K562 (cell line): ENCODE results near the gene SLC17A1. TPM values are rescaled to one million over a fixed set of nuclear protein-coding genes. Genes with fewer than 3 reads are reported as not detected.

Experiments used
- ATAC-seq: fragments of 200-7000 bp; cut with Tn5 transposase; 3 replicates; pipeline ENCODE4 v1.9.1; 2020; ENCODE audit warnings: moderate library complexity
- BruUV-seq: library from RNA; stranded (reverse); fragments of 400-500 nt; replicated peaks from 2 replicates; lab custom pipeline; 2021; lab: Mats Ljungman, UMichigan
- CTCF ChIA-PET: fragments of 300-600 bp; formaldehyde crosslinking; extraction: SDS; loops from one replicate; lab custom pipeline; 2021; ENCODE audit warnings: low intra/inter-chr PET ratio; lab: Yijun Ruan, JAX
- POLR2A ChIA-PET: fragments of 300-600, 350-650 bp; sonication (Branson Sonifier 250); formaldehyde crosslinking; extraction: SDS; loops from one replicate; lab custom pipeline; 2021; ENCODE audit warnings: antibody characterized with exemption, inconsistent platforms; lab: Yijun Ruan, JAX
- DNase-seq, 4 experiments: peaks; one replicate each; pipeline versions ENCODE4 v3.0.0 to v3.0.0-alpha.2; 2011 to 2018; ENCODE audit warnings: low spot score in 3 of 4, mixed read lengths in 3 of 4; ENCODE audit errors: extremely low read depth in 1 of 4
- FAIRE-seq: peaks from 2 replicates; lab custom pipeline; 2011; peaks lifted over from hg19 to GRCh38; lab: Jason Lieb, UNC
- H2AFZ ChIP-seq: 2 replicates; pipeline ENCODE4 v1.6.0; 2011; ENCODE audit warnings: low read depth, low read length, control low read depth, inconsistent platforms
- H3K27ac ChIP-seq: fragments of 200-600 bp; 3 replicates; pipeline ENCODE4 v1.8.0; 2011; ENCODE audit warnings: low read depth, mild to moderate bottlenecking, control low read depth, inconsistent platforms, low read length, moderate library complexity, mixed read lengths; ENCODE audit errors: extremely low read depth
- H3K27me3 ChIP-seq, 2 experiments: fragments of 300-600 bp in 1 of 2; 2 replicates in 1 of 2; 3 replicates in 1 of 2; pipeline versions ENCODE4 v1.6.0 to v1.8.0; 2011; ENCODE audit warnings: inconsistent platforms in 2 of 2, low read length in 2 of 2, mild to moderate bottlenecking in 1 of 2, mixed read lengths in 1 of 2, moderate library complexity in 1 of 2; ENCODE audit not compliant: control insufficient read depth in 2 of 2, insufficient read depth in 2 of 2
- H3K36me3 ChIP-seq: fragments of 300-600 bp; 3 replicates; pipeline ENCODE4 v1.8.0; 2011; ENCODE audit warnings: mild to moderate bottlenecking, low read length, inconsistent platforms; ENCODE audit not compliant: control insufficient read depth, insufficient read depth
- H3K4me1 ChIP-seq, 2 experiments: fragments of 200-600 bp in 1 of 2; replicated peaks in 1 of 2; 2 replicates in 1 of 2; 3 replicates in 1 of 2; pipeline versions ENCODE4 v1.5.1 to v1.8.0; 2011; ENCODE audit warnings: inconsistent platforms in 2 of 2, low read length in 2 of 2, mild to moderate bottlenecking in 1 of 2, mixed read lengths in 1 of 2, moderate library complexity in 1 of 2; ENCODE audit not compliant: control insufficient read depth in 2 of 2, insufficient read depth in 2 of 2
- H3K4me2 ChIP-seq: 2 replicates; pipeline ENCODE4 v1.6.1; 2011; ENCODE audit warnings: low read length, control low read depth, inconsistent platforms, mixed read lengths; ENCODE audit not compliant: insufficient read depth
- H3K4me3 ChIP-seq: fragments of 200-600 bp; sonication (generic), shearing (Covaris generic); 2 replicates; pipeline ENCODE4 v1.5.1; 2016; ENCODE audit warnings: control low read depth, inconsistent platforms
- H3K79me2 ChIP-seq: fragments of 200-600 bp; 3 replicates; pipeline ENCODE4 v1.8.0; 2011; ENCODE audit warnings: low read length, inconsistent platforms; ENCODE audit not compliant: control insufficient read depth, insufficient read depth
- H3K9ac ChIP-seq, 2 experiments: 2 replicates each; pipeline versions ENCODE4 v1.6.0 to v1.6.1; 2011; ENCODE audit warnings: low read depth in 2 of 2, low read length in 2 of 2, control low read depth in 1 of 2, inconsistent platforms in 1 of 2, mild to moderate bottlenecking in 1 of 2, mixed read lengths in 1 of 2; ENCODE audit not compliant: insufficient read depth in 1 of 2
- H3K9me1 ChIP-seq: one replicate; pipeline ENCODE4 v1.6.0; 2011; ENCODE audit warnings: inconsistent platforms, mild to moderate bottlenecking, low read length, moderate library complexity; ENCODE audit not compliant: control insufficient read depth, insufficient read depth
- H3K9me3 ChIP-seq: replicated peaks from 2 replicates; pipeline ENCODE4 v1.5.1; 2011; ENCODE audit warnings: low read depth, low read length, inconsistent platforms; ENCODE audit not compliant: control insufficient read depth, insufficient read depth
- H4K20me1 ChIP-seq: replicated peaks from 2 replicates; pipeline ENCODE4 v1.6.1; 2011; ENCODE audit warnings: low read length, inconsistent platforms, mixed read lengths; ENCODE audit not compliant: control insufficient read depth, insufficient read depth
- WGBS: fragments of 100-300 bp; shearing (Covaris generic); methylation state at CpG from one replicate; pipeline ENCODE4 v1.1.6; 2016; ENCODE audit warnings: low coverage, mixed read lengths; ENCODE audit not compliant: insufficient coverage; ENCODE audit errors: missing lambda C conversion rate; 5-methylcytosine and 5-hydroxymethylcytosine counted together
- in situ Hi-C: fragments of 300-500 bp; cut with MboI; formaldehyde crosslinking; loops from 4 replicates; pipeline ENCODE4 v1.15.0; 2018; ENCODE audit warnings: inconsistent platforms, mixed read lengths
- intact Hi-C: fragments of 100-400 bp; cut with micrococcal nuclease; formaldehyde crosslinking; loops from 2 replicates; pipeline ENCODE4 v1.14.2; 2022
- polyA plus RNA-seq, 8 experiments: library from polyadenylated mRNA; depleted of rRNA in 4 of 8; stranded (reverse) in 5 of 8; unstranded in 3 of 8; fragments of >200 nt; fragmentation: Nextera tagmentation in 2 of 8; fragmentation: Illumina TruSeq in 1 of 8; extraction: Ambion mirVana in 2 of 8; extraction: Trizol in 1 of 8; gene quantifications; 2 replicates each; pipeline versions ENCODE4 v1.2.1 to v1.2.3, GENCODE V29; 2011 to 2014; ENCODE audit warnings: inconsistent platforms in 1 of 8, missing spikeins in 1 of 8
- total RNA-seq, 7 experiments: library from RNA; depleted of rRNA in 6 of 7; stranded (reverse); fragments of >200 nt in 6 of 7; fragmentation: Illumina TruSeq in 2 of 7; extraction: Trizol in 2 of 7; gene quantifications; 2 replicates each; pipeline versions ENCODE4 v1.2.1 to v1.2.3, GENCODE V29; 2011 to 2021; ENCODE audit warnings: low replicate concordance in 1 of 7
- TF ChIP-seq, protein P1 (sequence below): fragments of 450-650 bp; IDR thresholded peaks from 2 replicates; pipeline ENCODE4 v1.6.1; 2018; ENCODE audit not compliant: partially characterized antibody
- TF ChIP-seq, protein P2 (sequence below): sonication (generic); formaldehyde crosslinking; IDR thresholded peaks from 2 replicates; pipeline ENCODE4 v1.8.1; 2023; ENCODE audit warnings: mild to moderate bottlenecking, missing genetic modification reagents, moderate library complexity

SLC17A1 gene
- total and polyA plus RNA-seq, 9 of the 15 experiments (the other 6 are each of a cell fraction or from before 2014, with no cell fraction given), result not detected

DNA sequence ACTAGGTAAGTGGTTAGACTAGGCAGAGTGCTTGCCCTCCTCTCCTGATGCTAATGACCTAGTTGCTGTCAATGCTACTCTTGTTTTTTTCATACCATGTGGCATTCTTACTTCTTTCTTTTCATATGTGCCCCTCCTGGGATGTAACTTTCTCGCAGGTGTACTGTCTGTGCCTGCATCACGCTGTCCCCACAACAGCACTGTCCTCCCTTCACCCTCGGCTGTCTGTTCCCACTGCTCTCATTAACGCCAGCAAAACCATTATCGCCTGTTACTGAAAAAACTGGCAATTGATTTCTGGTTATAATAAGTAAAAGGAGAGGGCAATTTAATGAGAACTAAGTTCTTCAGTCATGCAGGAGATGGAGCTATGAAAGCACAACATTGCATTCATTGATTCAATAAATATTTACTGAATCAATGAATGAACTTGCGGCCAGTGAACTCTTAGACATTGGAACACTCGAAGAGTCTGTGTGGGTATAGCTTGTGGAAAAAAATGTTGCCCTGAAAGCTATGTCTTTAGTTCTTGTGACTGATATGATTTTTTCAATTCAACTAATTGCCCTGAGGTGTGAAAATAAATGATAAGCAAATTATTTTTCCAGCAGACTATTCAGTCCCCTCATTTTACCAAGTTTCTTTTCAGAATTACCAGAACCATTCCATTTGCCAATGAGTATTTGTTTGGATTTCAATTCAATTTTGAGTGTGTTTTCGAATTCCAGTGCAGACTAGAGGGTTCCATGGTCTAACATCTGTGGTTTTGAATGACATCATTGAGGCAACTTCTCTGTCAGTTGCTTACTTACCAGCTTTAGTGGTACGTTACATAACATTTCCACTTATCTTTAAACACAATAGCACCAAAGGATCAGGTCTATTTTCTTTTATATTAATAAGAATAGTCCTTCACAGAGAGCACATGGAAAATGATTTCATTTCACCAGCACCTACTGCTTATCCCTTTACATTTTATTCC, 75.2 kb downstream of the SLC17A1 start (continued):
- TF ChIP-seq, protein P1, sequence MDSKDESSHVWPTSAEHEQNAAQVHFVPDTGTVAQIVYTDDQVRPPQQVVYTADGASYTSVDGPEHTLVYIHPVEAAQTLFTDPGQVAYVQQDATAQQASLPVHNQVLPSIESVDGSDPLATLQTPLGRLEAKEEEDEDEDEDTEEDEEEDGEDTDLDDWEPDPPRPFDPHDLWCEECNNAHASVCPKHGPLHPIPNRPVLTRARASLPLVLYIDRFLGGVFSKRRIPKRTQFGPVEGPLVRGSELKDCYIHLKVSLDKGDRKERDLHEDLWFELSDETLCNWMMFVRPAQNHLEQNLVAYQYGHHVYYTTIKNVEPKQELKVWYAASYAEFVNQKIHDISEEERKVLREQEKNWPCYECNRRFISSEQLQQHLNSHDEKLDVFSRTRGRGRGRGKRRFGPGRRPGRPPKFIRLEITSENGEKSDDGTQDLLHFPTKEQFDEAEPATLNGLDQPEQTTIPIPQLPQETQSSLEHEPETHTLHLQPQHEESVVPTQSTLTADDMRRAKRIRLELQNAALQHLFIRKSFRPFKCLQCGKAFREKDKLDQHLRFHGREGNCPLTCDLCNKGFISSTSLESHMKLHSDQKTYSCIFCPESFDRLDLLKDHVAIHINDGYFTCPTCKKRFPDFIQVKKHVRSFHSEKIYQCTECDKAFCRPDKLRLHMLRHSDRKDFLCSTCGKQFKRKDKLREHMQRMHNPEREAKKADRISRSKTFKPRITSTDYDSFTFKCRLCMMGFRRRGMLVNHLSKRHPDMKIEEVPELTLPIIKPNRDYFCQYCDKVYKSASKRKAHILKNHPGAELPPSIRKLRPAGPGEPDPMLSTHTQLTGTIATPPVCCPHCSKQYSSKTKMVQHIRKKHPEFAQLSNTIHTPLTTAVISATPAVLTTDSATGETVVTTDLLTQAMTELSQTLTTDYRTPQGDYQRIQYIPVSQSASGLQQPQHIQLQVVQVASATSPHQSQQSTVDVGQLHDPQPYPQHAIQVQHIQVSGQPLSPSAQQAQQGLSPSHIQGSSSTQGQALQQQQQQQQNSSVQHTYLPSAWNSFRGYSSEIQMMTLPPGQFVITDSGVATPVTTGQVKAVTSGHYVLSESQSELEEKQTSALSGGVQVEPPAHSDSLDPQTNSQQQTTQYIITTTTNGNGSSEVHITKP, result no peak
- TF ChIP-seq, all 486 proteins: peak for 0

DNA sequence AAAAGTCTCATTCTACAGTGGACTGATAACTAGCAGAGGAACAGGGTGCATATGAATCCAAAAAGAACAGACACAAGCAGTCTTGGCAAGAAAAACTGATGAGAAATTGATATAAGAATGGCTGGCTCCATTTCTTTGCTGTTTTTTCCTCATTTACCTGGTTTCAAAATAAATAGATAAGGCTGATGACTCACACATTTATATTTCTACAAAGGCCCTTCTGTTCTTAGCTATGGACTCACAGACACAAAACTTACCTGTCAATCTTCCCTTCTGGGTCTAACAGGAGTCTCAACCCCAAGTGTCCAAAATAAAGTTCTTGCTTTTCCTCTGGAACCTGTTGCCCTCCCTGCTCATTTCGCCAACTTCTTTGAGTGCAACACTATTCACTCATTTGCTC, 76.4 kb downstream of the SLC17A1 start:
- ChIA-PET POLR2A (no interaction called here), CTCF (no interaction called here)
- Histone ChIP-seq H3K9ac (no peak overlapping the region), H3K4me3 (no peak overlapping the region), H3K9me1 (no peaks in the 10 kb centered on the region), H3K27ac (no peak overlapping the region), H3K4me2 (no peak overlapping the region), H2AFZ (no peak overlapping the region), H3K36me3 (no peaks in the 10 kb centered on the region), H3K4me1 (no peaks in the 10 kb centered on the region), H3K27me3 (peaks cover 0 to 15% of the 10 kb centered on the region in 2 experiments; a peak in 2 of 5 replicates), H3K9me3 (no peaks in the 10 kb centered on the region), H4K20me1 (no peaks in the 10 kb centered on the region), H3K79me2 (no peaks in the 10 kb centered on the region)
- DNase-seq (no peak), ATAC-seq (no peak), FAIRE-seq (no peak)
- TF ChIP-seq, protein P2, sequence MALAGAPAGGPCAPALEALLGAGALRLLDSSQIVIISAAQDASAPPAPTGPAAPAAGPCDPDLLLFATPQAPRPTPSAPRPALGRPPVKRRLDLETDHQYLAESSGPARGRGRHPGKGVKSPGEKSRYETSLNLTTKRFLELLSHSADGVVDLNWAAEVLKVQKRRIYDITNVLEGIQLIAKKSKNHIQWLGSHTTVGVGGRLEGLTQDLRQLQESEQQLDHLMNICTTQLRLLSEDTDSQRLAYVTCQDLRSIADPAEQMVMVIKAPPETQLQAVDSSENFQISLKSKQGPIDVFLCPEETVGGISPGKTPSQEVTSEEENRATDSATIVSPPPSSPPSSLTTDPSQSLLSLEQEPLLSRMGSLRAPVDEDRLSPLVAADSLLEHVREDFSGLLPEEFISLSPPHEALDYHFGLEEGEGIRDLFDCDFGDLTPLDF, result no peak
- intact Hi-C loops, result no loop called here
- no TSS peak for BruUV-seq
- WGBS, result 0% methylated on average over 1 of the region's 1 CpG
- in situ Hi-C loops, result no loop called here
